Breast epithelium (tissue), 3 donors: Measurements from ENCODE around the gene RAD51D.

ENCODE experiments used
- POLR2A ChIP-seq: fragments of 450-650 bp; IDR thresholded peaks from one replicate; pipeline ENCODE4 v1.6.1; 2016; ENCODE audit warnings: antibody characterized with exemption, mild to moderate bottlenecking, moderate library complexity
- TF ChIP-seq, protein P1 (sequence below), 3 donors: fragments of 450-650 bp; IDR thresholded peaks; one replicate each; pipeline ENCODE4 v1.5.1; 2016 to 2017; ENCODE audit warnings: antibody characterized with exemption in 3 of 3, mild to moderate bottlenecking in 3 of 3, moderate library complexity in 3 of 3

- TF ChIP-seq, protein P1, sequence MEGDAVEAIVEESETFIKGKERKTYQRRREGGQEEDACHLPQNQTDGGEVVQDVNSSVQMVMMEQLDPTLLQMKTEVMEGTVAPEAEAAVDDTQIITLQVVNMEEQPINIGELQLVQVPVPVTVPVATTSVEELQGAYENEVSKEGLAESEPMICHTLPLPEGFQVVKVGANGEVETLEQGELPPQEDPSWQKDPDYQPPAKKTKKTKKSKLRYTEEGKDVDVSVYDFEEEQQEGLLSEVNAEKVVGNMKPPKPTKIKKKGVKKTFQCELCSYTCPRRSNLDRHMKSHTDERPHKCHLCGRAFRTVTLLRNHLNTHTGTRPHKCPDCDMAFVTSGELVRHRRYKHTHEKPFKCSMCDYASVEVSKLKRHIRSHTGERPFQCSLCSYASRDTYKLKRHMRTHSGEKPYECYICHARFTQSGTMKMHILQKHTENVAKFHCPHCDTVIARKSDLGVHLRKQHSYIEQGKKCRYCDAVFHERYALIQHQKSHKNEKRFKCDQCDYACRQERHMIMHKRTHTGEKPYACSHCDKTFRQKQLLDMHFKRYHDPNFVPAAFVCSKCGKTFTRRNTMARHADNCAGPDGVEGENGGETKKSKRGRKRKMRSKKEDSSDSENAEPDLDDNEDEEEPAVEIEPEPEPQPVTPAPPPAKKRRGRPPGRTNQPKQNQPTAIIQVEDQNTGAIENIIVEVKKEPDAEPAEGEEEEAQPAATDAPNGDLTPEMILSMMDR (IDR thresholded peaks at IDR 0.05): no peak
- TF ChIP-seq POLR2A: no peak
Observed at GRCh38 chr17:35069311-35069710, 50.3 kb downstream of the RAD51D start.
